NCI-H345 treated with DMSO at 0.1 percent for 48 hours (cell line): ENCODE data around the gene LIN9.

Experiments
- DNase-seq: peaks from one replicate; lab custom pipeline; 2025; ENCODE audit not compliant: unreplicated experiment; lab: John Stamatoyannopoulos, UW

LIN9 gene

DNA sequence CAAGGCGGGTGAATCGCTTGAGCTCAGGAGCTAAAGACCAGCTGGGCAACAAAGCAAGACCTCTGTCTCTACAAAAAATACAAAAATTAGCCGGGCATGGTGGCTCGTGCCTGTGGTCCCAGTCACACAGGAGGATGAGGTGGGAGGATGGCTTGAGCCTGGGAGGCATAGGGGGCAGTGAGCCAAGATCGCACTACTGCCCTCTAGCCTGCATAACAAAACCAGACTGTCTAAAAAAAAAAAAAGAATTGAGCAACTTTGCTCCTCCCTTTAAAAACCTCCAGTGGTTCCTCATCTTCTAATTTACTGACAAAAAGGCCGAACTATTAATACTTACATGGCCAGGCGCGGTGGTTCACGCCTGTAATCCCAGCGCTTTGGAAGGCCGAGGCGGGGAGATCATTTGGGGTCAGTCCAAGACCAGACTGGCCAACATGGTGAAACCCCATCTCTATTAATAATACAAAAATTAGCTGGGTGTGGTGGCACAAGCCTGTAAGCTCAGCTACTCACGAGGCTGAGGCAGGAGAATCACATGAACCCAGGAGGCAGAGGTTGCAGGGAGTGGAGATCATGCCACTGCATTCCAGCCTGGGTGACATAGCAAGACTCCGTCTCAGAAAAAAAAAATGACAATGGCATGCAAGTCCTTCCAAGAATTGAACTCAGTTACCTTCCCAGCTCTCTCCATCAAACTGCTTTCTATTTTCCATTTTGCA lies 126.8 kb downstream of the LIN9 start:
- DNase-seq: no peak
